GM15510 (cell line): ENCODE results near the gene TRAPPC1.
A peak's percentile ranks its signal among the peaks of the same experiment; 100 is the strongest.

Experiments
- POLR2A ChIP-seq: IDR thresholded peaks from 3 replicates; pipeline ENCODE4 v1.6.1; 2011; ENCODE audit warnings: borderline replicate concordance; ENCODE audit not compliant: insufficient read length; ENCODE audit errors: extremely low read depth

TRAPPC1 gene

GRCh38 chr17:7931709-7932482, at the start of gene TRAPPC1, which contains the start of gene CNTROB:
TRAPPC1 (minus strand) TSS chr17:7931946; CDS start chr17:7931829, 117 bp downstream.
CNTROB (plus strand) TSS chr17:7932206; CDS start chr17:7933080, 874 bp downstream.
- peak; percentile 59 for TF ChIP-seq POLR2A

- no peak for TF ChIP-seq POLR2A
These were observed 46.1 kb upstream of the TRAPPC1 start for GRCh38 chr17:7977805-7978204.

GRCh38 chr17:7977039-7977438, 45.3 kb upstream of the TRAPPC1 start:
- TF ChIP-seq POLR2A = no peak

- TF ChIP-seq POLR2A = no peak
These were observed 42.9 kb upstream of the TRAPPC1 start for GRCh38 chr17:7974638-7975131.

GRCh38 chr17:7972131-7972785, 40.5 kb upstream of the TRAPPC1 start:
- no peak for TF ChIP-seq POLR2A

- TF ChIP-seq POLR2A = no peak
These were observed 39.9 kb upstream of the TRAPPC1 start for GRCh38 chr17:7971651-7972050.

GRCh38 chr17:7969433-7969832, 37.7 kb upstream of the TRAPPC1 start:
- TF ChIP-seq POLR2A = no peak

- TF ChIP-seq POLR2A = no peak
These were observed 36.0 kb upstream of the TRAPPC1 start for GRCh38 chr17:7967751-7968150.

- TF ChIP-seq POLR2A = no peak
These were observed 29.7 kb upstream of the TRAPPC1 start for GRCh38 chr17:7961421-7961820.

GRCh38 chr17:7959503-7960253, 27.9 kb upstream of the TRAPPC1 start:
- TF ChIP-seq POLR2A = no peak

- TF ChIP-seq POLR2A = no peak
These were observed 24.7 kb upstream of the TRAPPC1 start for GRCh38 chr17:7956228-7956965.

GRCh38 chr17:7955414-7956227, 23.9 kb upstream of the TRAPPC1 start:
- TF ChIP-seq POLR2A = no peak

GRCh38 chr17:7951143-7951792, 19.5 kb upstream of the TRAPPC1 start:
- TF ChIP-seq POLR2A = no peak
